Measurements from ENCODE around the gene ILKAP.

Gene ILKAP

GRCh38 chr2:238123991-238124470, 79.5 kb downstream of the ILKAP start:
- no peak for TF ChIP-seq CTCF (IDR thresholded peaks at IDR 0.05; ENCODE audit: borderline replicate concordance, extremely low read depth, low read length, poor library complexity, severe bottlenecking)
- no peak for TF ChIP-seq EZH2 (IDR thresholded peaks at IDR 0.05; ENCODE audit: borderline replicate concordance, low read depth, low read length, severe bottlenecking)
- Histone ChIP-seq H3K9me3 (ENCODE audit: insufficient read depth, low read length, severe bottlenecking) (no peaks in the 10 kb centered on the region), H2AFZ (ENCODE audit: low read depth, low read length) (no peak overlapping the region), H4K20me1 (ENCODE audit: insufficient read depth, low read length) (no peaks in the 10 kb centered on the region; the same call in 1 of the 2 replicates), H3K27me3 (ENCODE audit: insufficient read depth, low read length, poor library complexity) (peaks cover 6% of the 10 kb centered on the region), H3K4me2 (ENCODE audit: insufficient read depth, low read length) (no peak overlapping the region), H3K4me3 (ENCODE audit: low read depth in 1 of 2, low read length in 2 of 2) (no peak overlapping the region), H3K36me3 (ENCODE audit: insufficient read depth, low read length) (no peaks in the 10 kb centered on the region), H3K79me2 (ENCODE audit: insufficient read depth, low read length) (no peaks in the 10 kb centered on the region), H3K4me1 (ENCODE audit: insufficient read depth, low read length) (no peaks in the 10 kb centered on the region), H3K9ac (ENCODE audit: low read depth, low read length) (no peak overlapping the region), H3K27ac (ENCODE audit: low read length) (no peak overlapping the region)
- ATAC-seq (ENCODE audit: insufficient read depth, low read depth) (no peak), DNase-seq (no peak)

GRCh38 chr2:238123218-238123971, 80.1 kb downstream of the ILKAP start:
- no peak overlapping the region for H3K27ac ChIP-seq (ENCODE audit: low read length)
- H4K20me1 ChIP-seq (ENCODE audit: insufficient read depth, low read length): no peaks in the 10 kb centered on the region; the same call in 1 of the 2 replicates
- H2AFZ ChIP-seq (ENCODE audit: low read depth, low read length): no peak overlapping the region
- no peaks in the 10 kb centered on the region for H3K9me3 ChIP-seq (ENCODE audit: insufficient read depth, low read length, severe bottlenecking)
- DNase-seq (no peak), ATAC-seq (ENCODE audit: insufficient read depth, low read depth) (no peak)
- H3K27me3 ChIP-seq (ENCODE audit: insufficient read depth, low read length, poor library complexity): peaks cover 11% of the 10 kb centered on the region
- H3K79me2 ChIP-seq (ENCODE audit: insufficient read depth, low read length): no peaks in the 10 kb centered on the region
- H3K36me3 ChIP-seq (ENCODE audit: insufficient read depth, low read length): no peaks in the 10 kb centered on the region
- no peaks in the 10 kb centered on the region for H3K4me1 ChIP-seq (ENCODE audit: insufficient read depth, low read length)
- H3K9ac ChIP-seq (ENCODE audit: low read depth, low read length): no peak overlapping the region
- no peak overlapping the region for H3K4me3 ChIP-seq (ENCODE audit: low read depth in 1 of 2, low read length in 2 of 2)
- TF ChIP-seq CTCF (IDR thresholded peaks at IDR 0.05; ENCODE audit: borderline replicate concordance, extremely low read depth, low read length, poor library complexity, severe bottlenecking): no peak
- TF ChIP-seq EZH2 (IDR thresholded peaks at IDR 0.05; ENCODE audit: borderline replicate concordance, low read depth, low read length, severe bottlenecking): no peak
- no peak overlapping the region for H3K4me2 ChIP-seq (ENCODE audit: insufficient read depth, low read length)

- Histone ChIP-seq H3K4me2 (ENCODE audit: insufficient read depth, low read length) (no peak overlapping the region), H3K27me3 (ENCODE audit: insufficient read depth, low read length, poor library complexity) (peaks cover 19% of the 10 kb centered on the region), H3K4me1 (ENCODE audit: insufficient read depth, low read length) (no peaks in the 10 kb centered on the region), H4K20me1 (ENCODE audit: insufficient read depth, low read length) (no peaks in the 10 kb centered on the region; the same call in 1 of the 2 replicates), H3K79me2 (ENCODE audit: insufficient read depth, low read length) (no peaks in the 10 kb centered on the region), H3K4me3 (ENCODE audit: low read depth in 1 of 2, low read length in 2 of 2) (no peak overlapping the region), H3K9ac (ENCODE audit: low read depth, low read length) (no peak overlapping the region), H3K27ac (ENCODE audit: low read length) (no peak overlapping the region), H3K9me3 (ENCODE audit: insufficient read depth, low read length, severe bottlenecking) (no peaks in the 10 kb centered on the region), H2AFZ (ENCODE audit: low read depth, low read length) (no peak overlapping the region), H3K36me3 (ENCODE audit: insufficient read depth, low read length) (no peaks in the 10 kb centered on the region)
- DNase-seq (no peak), ATAC-seq (ENCODE audit: insufficient read depth, low read depth) (no peak)
- TF ChIP-seq CTCF (IDR thresholded peaks at IDR 0.05; ENCODE audit: borderline replicate concordance, extremely low read depth, low read length, poor library complexity, severe bottlenecking) (no peak), EZH2 (IDR thresholded peaks at IDR 0.05; ENCODE audit: borderline replicate concordance, low read depth, low read length, severe bottlenecking) (no peak)
These were observed 80.9 kb downstream of the ILKAP start for GRCh38 chr2:238122287-238123217.

Data from DND-41 (cell line).